Stimulated activated CD4-positive, alpha-beta T cell treated with anti-CD3 and anti-CD28 coated beads, Interleukin-2, amount 100 ng/mL, for 24 hours (primary cell): ENCODE results near the gene REN.

Experiments used
- DNase-seq, 2 donors: peaks; one replicate each; pipeline ENCODE4 v3.0.0-alpha.2; 2020

The REN gene

GRCh38 chr1:204190212-204191211 lies 24.4 kb upstream of the REN start:
- DNase-seq = peak in 1 of 2 donors; percentile 20

GRCh38 chr1:204188959-204189639 lies 23.0 kb upstream of the REN start:
- no peak for DNase-seq

GRCh38 chr1:204186597-204186996 lies 20.5 kb upstream of the REN start:
- DNase-seq = no peak

GRCh38 chr1:204181116-204181515 lies 15.0 kb upstream of the REN start:
- DNase-seq = no peak

- DNase-seq = no peak
Observed at GRCh38 chr1:204180133-204180532, 14.0 kb upstream of the REN start.

- DNase-seq = no peak
Observed at GRCh38 chr1:204178487-204179281, 12.5 kb upstream of the REN start.

GRCh38 chr1:204177133-204177532 lies 11.0 kb upstream of the REN start:
- DNase-seq = no peak

- DNase-seq = no peak
Observed at GRCh38 chr1:204176049-204176448, 9.9 kb upstream of the REN start.

- DNase-seq = no peak
Observed at GRCh38 chr1:204174958-204175357, 8.8 kb upstream of the REN start.

- DNase-seq = no peak
Observed at GRCh38 chr1:204172404-204173029, 6.4 kb upstream of the REN start.

GRCh38 chr1:204171751-204172178 lies 5.6 kb upstream of the REN start:
- DNase-seq = no peak

GRCh38 chr1:204170494-204171155 lies 4.5 kb upstream of the REN start:
- DNase-seq = no peak

GRCh38 chr1:204169858-204170257 lies 3.7 kb upstream of the REN start:
- no peak for DNase-seq

- DNase-seq = no peak
Observed at GRCh38 chr1:204167730-204168129, 1.6 kb upstream of the REN start.

- peak; percentile 85 for DNase-seq
Observed at GRCh38 chr1:204162494-204163074, 3.6 kb downstream of the REN start.

GRCh38 chr1:204161609-204162493 lies 4.3 kb downstream of the REN start:
- no peak for DNase-seq

GRCh38 chr1:204157962-204158361 lies 8.2 kb downstream of the REN start:
- no peak for DNase-seq

- DNase-seq = no peak
Observed at GRCh38 chr1:204155881-204156280, 10.3 kb downstream of the REN start.

GRCh38 chr1:204154568-204155255 lies 11.4 kb downstream of the REN start:
- DNase-seq = no peak

GRCh38 chr1:204153667-204154066 lies 12.5 kb downstream of the REN start:
- DNase-seq = no peak
